Measurements from ENCODE around the gene DENND2A. TPM values are rescaled to one million over a fixed set of nuclear protein-coding genes. Genes with fewer than 3 reads are reported as not detected.
"Not testable (repeated sequence)": the region's sequence is repeated elsewhere in the genome, so short reads cannot be mapped to it uniquely, and the experiment has no call there.

Gene DENND2A
- polyA plus RNA-seq, 2 of the 4 experiments (the other 2 are of a cell fraction): 0.37 to 0.63 TPM

GRCh38 chr7:140625908-140626868, 14.4 kb downstream of the DENND2A start (continued):
- TF ChIP-seq ESRRA (IDR thresholded peaks at IDR 0.05; ENCODE audit: borderline replicate concordance, low read length) (no peak), KDM1A (IDR thresholded peaks at IDR 0.05; ENCODE audit: low read depth) (no peak), ATOH8 (CRISPR knock-in tag; IDR thresholded peaks at IDR 0.05; ENCODE audit: low read depth) (peak; percentile 39; the same call in 1 of the 2 replicates), GATA3 (IDR thresholded peaks at IDR 0.05; ENCODE audit: borderline replicate concordance) (peak; percentile 81), SREBF2 (IDR thresholded peaks at IDR 0.05) (no peak), NFE2L2 (conservative IDR thresholded peaks at IDR 0.05; ENCODE audit: low read length) (no peak), REST (IDR thresholded peaks at IDR 0.05) (no peak), BCL3 (IDR thresholded peaks at IDR 0.05) (0 out of 3 replicates have a peak, but pooled peaks have one; percentile 25), CTCF (IDR thresholded peaks at IDR 0.05) (no peak), MAZ (IDR thresholded peaks at IDR 0.05; ENCODE audit: borderline replicate concordance, low read depth, low read length) (no peak), POLR2AphosphoS2 (conservative IDR thresholded peaks at IDR 0.05; ENCODE audit: low read length) (no peak), POLR2A (IDR thresholded peaks at IDR 0.05; ENCODE audit: low read length) (no peak), CBX2 (IDR thresholded peaks at IDR 0.05; ENCODE audit: borderline replicate concordance, low read depth) (no peak), TFCP2L1 (CRISPR knock-in tag; IDR thresholded peaks at IDR 0.05) (no peak), EHMT2 (IDR thresholded peaks at IDR 0.05; ENCODE audit: low read depth) (no peak), PHF8 (IDR thresholded peaks at IDR 0.05; ENCODE audit: borderline replicate concordance, low read depth) (no peak), RARB (CRISPR knock-in tag; IDR thresholded peaks at IDR 0.05) (no peak), MAX (IDR thresholded peaks at IDR 0.05) (peak; percentile 79), HDAC2 (IDR thresholded peaks at IDR 0.05) (no peak), CHD2 (IDR thresholded peaks at IDR 0.05; ENCODE audit: low read length, partially characterized antibody) (no peak)

- ATAC-seq; H3K9me3 ChIP-seq; H3K4me2 ChIP-seq; POLR2A ChIA-PET; FAIRE-seq; H3K4me3 ChIP-seq; DNase-seq (ENCODE audit: low read depth in 1 of 2, low spot score in 1 of 2): not testable (repeated sequence)
- H3K4me1 ChIP-seq: peaks cover 33% of the 10 kb centered on the region
- CTCF ChIA-PET: interaction anchor here (1.0 to 3.2 kb wide), 5 partner anchors 13 to 107 kb away, joined by 3 to 17 read pairs (median 4); no protein-coding TSS in a partner anchor
- WGBS (ENCODE audit: missing lambda C conversion rate): 92% methylated on average over 10 of the region's 10 CpGs
- H3K27ac ChIP-seq: peak overlapping the region; percentile 54 to 64; a peak in 4 of 6 replicates
Observed at GRCh38 chr7:140625192-140625558, 15.4 kb downstream of the DENND2A start.

Measured in A549 (cell line).